ENCODE results near the gene RIPOR3. TPM values are rescaled to one million over a fixed set of nuclear protein-coding genes. Genes with fewer than 3 reads are reported as not detected.

The RIPOR3 gene
- total RNA-seq, 1 experiment from 2014 or later = 0.46 TPM

GRCh38 chr20:50720582-50720981 lies 29.2 kb upstream of the RIPOR3 start:
- H2BK20ac ChIP-seq (ENCODE audit: low read depth, low read length, poor library complexity, severe bottlenecking) = no peak overlapping the region
- H4K20me1 ChIP-seq (ENCODE audit: control insufficient read depth, insufficient read depth, insufficient read length) = no peaks in the 10 kb centered on the region
- no peak for DNase-seq
- no peaks in the 10 kb centered on the region for H3K9me3 Mint-ChIP-seq
- no peak overlapping the region for H3T11ph ChIP-seq (ENCODE audit: low read length)
- H3K27me3 ChIP-seq (ENCODE audit: insufficient read depth, low read length) = no peaks in the 10 kb centered on the region
- H3K9ac ChIP-seq (ENCODE audit: extremely low read depth, insufficient read length, low read length) = no peak overlapping the region
- H3K23me2 ChIP-seq (ENCODE audit: insufficient read length, low read depth, low read length, poor library complexity, severe bottlenecking) = no peaks in the 10 kb centered on the region
- no peak overlapping the region for H2AK5ac ChIP-seq (ENCODE audit: insufficient read length, low read length)
- H2BK12ac ChIP-seq (ENCODE audit: insufficient read length, low read depth, low read length) = no peak overlapping the region
- H3K4me1 ChIP-seq (ENCODE audit: insufficient read depth, low read length) = no peaks in the 10 kb centered on the region; the same call in 1 of the 2 replicates
- H2BK120ac ChIP-seq (ENCODE audit: low read depth, low read length, poor library complexity, severe bottlenecking) = no peak overlapping the region
- H3K4ac ChIP-seq (ENCODE audit: low read depth, low read length) = no peak overlapping the region
- peaks cover 10 to 12% of the 10 kb centered on the region in 2 experiments for H3K4me1 Mint-ChIP-seq
- no peak overlapping the region for H3K14ac ChIP-seq (ENCODE audit: insufficient read depth, low read length)
- no peaks in the 10 kb centered on the region for H3K27me3 Mint-ChIP-seq (ENCODE audit: low read depth)
- H3K79me2 ChIP-seq (ENCODE audit: insufficient read depth, low read length) = no peaks in the 10 kb centered on the region
- TF ChIP-seq, protein P1, sequence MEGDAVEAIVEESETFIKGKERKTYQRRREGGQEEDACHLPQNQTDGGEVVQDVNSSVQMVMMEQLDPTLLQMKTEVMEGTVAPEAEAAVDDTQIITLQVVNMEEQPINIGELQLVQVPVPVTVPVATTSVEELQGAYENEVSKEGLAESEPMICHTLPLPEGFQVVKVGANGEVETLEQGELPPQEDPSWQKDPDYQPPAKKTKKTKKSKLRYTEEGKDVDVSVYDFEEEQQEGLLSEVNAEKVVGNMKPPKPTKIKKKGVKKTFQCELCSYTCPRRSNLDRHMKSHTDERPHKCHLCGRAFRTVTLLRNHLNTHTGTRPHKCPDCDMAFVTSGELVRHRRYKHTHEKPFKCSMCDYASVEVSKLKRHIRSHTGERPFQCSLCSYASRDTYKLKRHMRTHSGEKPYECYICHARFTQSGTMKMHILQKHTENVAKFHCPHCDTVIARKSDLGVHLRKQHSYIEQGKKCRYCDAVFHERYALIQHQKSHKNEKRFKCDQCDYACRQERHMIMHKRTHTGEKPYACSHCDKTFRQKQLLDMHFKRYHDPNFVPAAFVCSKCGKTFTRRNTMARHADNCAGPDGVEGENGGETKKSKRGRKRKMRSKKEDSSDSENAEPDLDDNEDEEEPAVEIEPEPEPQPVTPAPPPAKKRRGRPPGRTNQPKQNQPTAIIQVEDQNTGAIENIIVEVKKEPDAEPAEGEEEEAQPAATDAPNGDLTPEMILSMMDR (conservative IDR thresholded peaks at IDR 0.05) = no peak
- H3K36me3 Mint-ChIP-seq (ENCODE audit: insufficient read depth in 1 of 3, low read depth in 3 of 3) = no peaks in the 10 kb centered on the region; a peak in 1 of 7 replicates
- H3K18ac ChIP-seq (ENCODE audit: insufficient read length, low read depth, low read length) = no peak overlapping the region
- no peak overlapping the region for H2BK15ac ChIP-seq (ENCODE audit: low read depth, low read length)
- no peaks in the 10 kb centered on the region for H3K79me1 ChIP-seq (ENCODE audit: insufficient read depth, low read depth, low read length, poor library complexity, severe bottlenecking)
- no peak overlapping the region for H2AFZ ChIP-seq (ENCODE audit: low read length)
- no peak overlapping the region for H4K5ac ChIP-seq (ENCODE audit: insufficient read length, low read depth, low read length)
- H4K91ac ChIP-seq (ENCODE audit: insufficient read length, low read depth, low read length) = no peak overlapping the region
- H3K9me3 ChIP-seq (ENCODE audit: control insufficient read depth, low read depth, low read length) = no peaks in the 10 kb centered on the region
- H3K27ac ChIP-seq (ENCODE audit: insufficient read length, low read depth, low read length) = no peak overlapping the region
- H3K4me3 Mint-ChIP-seq = no peak overlapping the region
- no peak overlapping the region for H3K27ac Mint-ChIP-seq
- no peak overlapping the region for H3K56ac ChIP-seq (ENCODE audit: insufficient read length, low read depth, low read length)
- no peak overlapping the region for H3K23ac ChIP-seq (ENCODE audit: insufficient read length, low read depth, low read length)
- H4K8ac ChIP-seq (replicated peaks; ENCODE audit: insufficient read length, low read depth, low read length) = no peak overlapping the region
- no peak overlapping the region for H2BK5ac ChIP-seq (ENCODE audit: insufficient read length, low read length)
- no peak overlapping the region for H3K4me2 ChIP-seq (ENCODE audit: insufficient read depth, insufficient read length, low read length)
